HG03175 (cell line): ENCODE data around the gene PTPRN2.
"Not testable (repeated sequence)": the region's sequence is repeated elsewhere in the genome, so short reads cannot be mapped to it uniquely, and the experiment has no call there.

ENCODE experiments used
- ATAC-seq: cut with Tn5 transposase; IDR thresholded peaks from one replicate; pipeline ENCODE4 v1.9.1; 2021; ENCODE audit warnings: mild to moderate bottlenecking, moderate library complexity; ENCODE audit not compliant: unreplicated experiment

The PTPRN2 gene

GRCh38 chr7:157791666-157792065 is 796.0 kb downstream of the PTPRN2 start:
- no peak for ATAC-seq

GRCh38 chr7:157791261-157791660 is 796.4 kb downstream of the PTPRN2 start:
- no peak for ATAC-seq

GRCh38 chr7:157789942-157790341 is 797.7 kb downstream of the PTPRN2 start:
- no peak for ATAC-seq

GRCh38 chr7:157789094-157789493 is 798.5 kb downstream of the PTPRN2 start:
- ATAC-seq = no peak

GRCh38 chr7:157788573-157788972 is 799.0 kb downstream of the PTPRN2 start:
- ATAC-seq = no peak

- no peak for ATAC-seq
These were observed 800.3 kb downstream of the PTPRN2 start for GRCh38 chr7:157787275-157787701.

GRCh38 chr7:157786375-157787274 is 801.0 kb downstream of the PTPRN2 start:
- ATAC-seq = no peak

- no peak for ATAC-seq
These were observed 802.0 kb downstream of the PTPRN2 start for GRCh38 chr7:157785486-157786186.

GRCh38 chr7:157784979-157785441 is 802.6 kb downstream of the PTPRN2 start:
- ATAC-seq = no peak

GRCh38 chr7:157784041-157784835 is 803.4 kb downstream of the PTPRN2 start:
- ATAC-seq = no peak

GRCh38 chr7:157782041-157782440 is 805.6 kb downstream of the PTPRN2 start:
- ATAC-seq = no peak

- ATAC-seq = no peak
These were observed 806.9 kb downstream of the PTPRN2 start for GRCh38 chr7:157780721-157781120.

- ATAC-seq = no peak
These were observed 807.3 kb downstream of the PTPRN2 start for GRCh38 chr7:157780312-157780711.

GRCh38 chr7:157779206-157779605 is 808.4 kb downstream of the PTPRN2 start:
- ATAC-seq = no peak

GRCh38 chr7:157777194-157777762 is 810.3 kb downstream of the PTPRN2 start:
- ATAC-seq = not testable (repeated sequence)

- no peak for ATAC-seq
These were observed 811.9 kb downstream of the PTPRN2 start for GRCh38 chr7:157775560-157776332.

- no peak for ATAC-seq
These were observed 812.5 kb downstream of the PTPRN2 start for GRCh38 chr7:157775021-157775559.

- ATAC-seq = no peak
These were observed 813.1 kb downstream of the PTPRN2 start for GRCh38 chr7:157774495-157774894.

GRCh38 chr7:157773361-157773760 is 814.3 kb downstream of the PTPRN2 start:
- no peak for ATAC-seq
